KMS-11 (cell line): ENCODE measurements around the gene SLCO4A1.

Experiments
- H2AFZ ChIP-seq: fragments of 200-600 bp; sonication (generic); 2 replicates; pipeline ENCODE4 v1.6.1; 2016; ENCODE audit warnings: antibody characterized with exemption, mixed run types, low read depth
- H3K27ac ChIP-seq: fragments of 200-600 bp; sonication (generic); 2 replicates; pipeline ENCODE4 v1.6.1; 2016; ENCODE audit warnings: mild to moderate bottlenecking, mixed run types
- H3K27me3 ChIP-seq: fragments of 200-600 bp; sonication (generic); 2 replicates; pipeline ENCODE4 v1.6.1; 2017; ENCODE audit warnings: mild to moderate bottlenecking, low read depth, mixed run types, moderate library complexity; ENCODE audit not compliant: insufficient read depth
- H3K36me3 ChIP-seq: fragments of 200-600 bp; sonication (generic); 2 replicates; pipeline ENCODE4 v1.6.1; 2017; ENCODE audit warnings: mild to moderate bottlenecking, mixed run types; ENCODE audit not compliant: insufficient read depth
- H3K4me1 ChIP-seq: fragments of 200-600 bp; sonication (generic); 2 replicates; pipeline ENCODE4 v1.6.1; 2016; ENCODE audit warnings: mild to moderate bottlenecking, low read depth, mixed run types; ENCODE audit not compliant: poor library complexity, severe bottlenecking
- H3K4me2 ChIP-seq: fragments of 200-600 bp; sonication (generic); 2 replicates; pipeline ENCODE4 v1.7.0; 2016; ENCODE audit warnings: mild to moderate bottlenecking, mixed run types
- H3K4me3 ChIP-seq: fragments of 200-600 bp; sonication (generic); IDR thresholded peaks from 2 replicates; pipeline ENCODE4 v1.6.1; 2017; ENCODE audit warnings: low read depth, low read length, mixed read lengths; ENCODE audit not compliant: insufficient read depth
- H3K79me2 ChIP-seq: fragments of 200-600 bp; sonication (generic); 2 replicates; pipeline ENCODE4 v1.6.1; 2016; ENCODE audit warnings: low read depth, mixed run types; ENCODE audit not compliant: insufficient read depth
- H3K9ac ChIP-seq: fragments of 200-600 bp; sonication (generic); 2 replicates; pipeline ENCODE4 v1.6.1; 2016; ENCODE audit warnings: mild to moderate bottlenecking, mixed run types
- H4K20me1 ChIP-seq: fragments of 200-600 bp; sonication (generic); 2 replicates; pipeline ENCODE4 v1.6.1; 2016; ENCODE audit warnings: mild to moderate bottlenecking, mixed run types; ENCODE audit not compliant: insufficient read depth
- TF ChIP-seq, protein P1 (sequence below): fragments of 200-600 bp; sonication (generic); conservative IDR thresholded peaks from 2 replicates; pipeline ENCODE4 v1.6.1; 2017; ENCODE audit warnings: low read depth, mild to moderate bottlenecking, antibody characterized with exemption, low read length, moderate library complexity, mixed read lengths

Gene SLCO4A1

DNA sequence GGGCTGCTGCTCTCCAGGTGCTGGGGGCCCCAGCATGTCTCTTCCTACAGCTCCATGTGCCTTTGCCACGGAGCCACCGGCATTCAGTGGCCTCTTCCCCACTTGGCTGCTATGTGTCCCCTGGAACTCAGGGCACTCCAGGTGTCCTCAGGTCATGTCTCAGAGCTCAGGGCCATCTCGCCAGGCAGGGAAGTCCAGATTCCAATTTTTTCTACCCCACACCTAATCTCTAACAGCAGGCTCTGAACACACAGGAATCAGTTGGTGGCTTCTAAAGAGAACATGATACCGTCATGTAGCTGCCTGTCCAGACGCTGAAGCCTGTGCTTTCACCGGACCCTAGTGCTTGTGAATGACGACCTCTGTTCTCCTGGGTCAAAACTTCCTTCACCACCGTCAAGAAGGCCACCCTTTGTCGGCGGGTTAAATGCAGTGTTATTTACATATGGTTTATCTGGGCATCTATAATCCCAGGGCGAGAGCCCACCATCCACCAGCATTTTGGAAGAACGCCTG lies 4.2 kb upstream of the SLCO4A1 start:
- Histone ChIP-seq H3K4me1 (peaks cover 5% of the 10 kb centered on the region), H3K27ac (no peak overlapping the region), H3K36me3 (no peaks in the 10 kb centered on the region), H3K4me3 (no peak overlapping the region), H3K9ac (no peak overlapping the region), H3K27me3 (peaks cover 66% of the 10 kb centered on the region), H3K4me2 (no peak overlapping the region), H2AFZ (no peak overlapping the region), H4K20me1 (no peaks in the 10 kb centered on the region), H3K79me2 (peaks cover 4% of the 10 kb centered on the region; the same call in 1 of the 2 replicates)
- TF ChIP-seq, protein P1, sequence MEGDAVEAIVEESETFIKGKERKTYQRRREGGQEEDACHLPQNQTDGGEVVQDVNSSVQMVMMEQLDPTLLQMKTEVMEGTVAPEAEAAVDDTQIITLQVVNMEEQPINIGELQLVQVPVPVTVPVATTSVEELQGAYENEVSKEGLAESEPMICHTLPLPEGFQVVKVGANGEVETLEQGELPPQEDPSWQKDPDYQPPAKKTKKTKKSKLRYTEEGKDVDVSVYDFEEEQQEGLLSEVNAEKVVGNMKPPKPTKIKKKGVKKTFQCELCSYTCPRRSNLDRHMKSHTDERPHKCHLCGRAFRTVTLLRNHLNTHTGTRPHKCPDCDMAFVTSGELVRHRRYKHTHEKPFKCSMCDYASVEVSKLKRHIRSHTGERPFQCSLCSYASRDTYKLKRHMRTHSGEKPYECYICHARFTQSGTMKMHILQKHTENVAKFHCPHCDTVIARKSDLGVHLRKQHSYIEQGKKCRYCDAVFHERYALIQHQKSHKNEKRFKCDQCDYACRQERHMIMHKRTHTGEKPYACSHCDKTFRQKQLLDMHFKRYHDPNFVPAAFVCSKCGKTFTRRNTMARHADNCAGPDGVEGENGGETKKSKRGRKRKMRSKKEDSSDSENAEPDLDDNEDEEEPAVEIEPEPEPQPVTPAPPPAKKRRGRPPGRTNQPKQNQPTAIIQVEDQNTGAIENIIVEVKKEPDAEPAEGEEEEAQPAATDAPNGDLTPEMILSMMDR = no peak

DNA sequence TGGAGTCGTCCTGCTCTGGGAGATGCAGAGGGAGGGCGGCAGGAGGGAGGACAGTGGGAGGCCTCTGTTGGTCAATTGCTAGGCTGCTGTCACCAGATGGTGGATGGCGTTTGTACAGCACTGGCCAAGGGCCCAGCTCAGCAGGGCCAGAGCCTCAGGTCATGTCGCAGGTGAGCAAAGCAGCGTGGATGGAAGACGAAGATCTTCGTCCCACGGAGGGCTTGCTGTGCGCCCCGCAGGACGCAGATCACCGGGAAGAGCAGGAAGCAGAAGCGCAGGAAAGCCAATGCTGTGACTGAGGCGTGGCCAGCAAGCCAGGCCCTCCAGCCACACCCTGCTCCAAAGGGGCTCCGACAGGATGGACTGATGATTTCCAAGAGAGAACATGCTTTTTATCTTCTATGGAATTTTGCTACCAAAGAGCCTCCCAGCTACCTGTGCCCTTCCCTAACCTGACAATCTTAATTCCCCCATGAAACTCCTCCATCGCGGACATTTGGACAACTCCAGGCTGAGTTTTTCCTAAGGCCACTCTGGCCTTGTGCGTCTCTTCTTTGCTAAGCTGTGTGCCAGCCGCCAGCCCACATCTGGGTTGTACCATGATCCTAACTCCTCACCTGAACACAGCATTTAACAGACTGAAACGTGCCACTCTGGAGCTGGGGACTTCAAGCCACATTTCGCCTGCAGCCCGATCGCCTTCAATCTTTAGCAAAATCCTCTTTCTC lies 3.5 kb upstream of the SLCO4A1 start:
- no peak overlapping the region for H3K4me3 ChIP-seq
- no peak overlapping the region for H3K4me2 ChIP-seq
- H3K9ac ChIP-seq = no peak overlapping the region
- peaks cover 9% of the 10 kb centered on the region for H3K4me1 ChIP-seq
- no peaks in the 10 kb centered on the region for H4K20me1 ChIP-seq
- H3K27me3 ChIP-seq = peaks cover 59% of the 10 kb centered on the region
- no peak overlapping the region for H3K27ac ChIP-seq
- H2AFZ ChIP-seq = no peak overlapping the region
- no peaks in the 10 kb centered on the region for H3K36me3 ChIP-seq
- TF ChIP-seq, protein P1 = no peak
- H3K79me2 ChIP-seq = peaks cover 11% of the 10 kb centered on the region

DNA sequence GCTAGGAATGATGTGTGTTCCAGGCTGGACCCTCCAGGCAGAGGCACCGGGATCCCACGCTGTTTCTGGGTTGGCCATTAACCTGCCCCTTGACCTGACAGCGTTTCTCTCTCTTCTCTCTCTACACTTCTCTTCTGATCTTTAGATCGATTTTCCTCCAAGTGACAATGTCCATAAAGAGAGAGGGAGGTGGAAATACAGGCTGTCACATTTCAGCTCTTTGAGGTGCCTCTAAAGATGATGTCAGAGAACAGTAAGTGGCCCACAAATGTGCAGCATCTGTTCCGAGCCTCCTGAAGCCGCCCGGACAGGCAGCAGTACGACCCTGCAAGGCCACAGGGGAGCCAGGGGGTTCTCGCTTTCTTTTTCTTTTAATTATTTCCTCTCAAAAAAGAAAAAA lies 2.5 kb upstream of the SLCO4A1 start:
- TF ChIP-seq, protein P1 = no peak
- Histone ChIP-seq H3K27me3 (peaks cover 49% of the 10 kb centered on the region), H2AFZ (no peak overlapping the region), H3K27ac (no peak overlapping the region), H4K20me1 (0 out of 2 replicates have a peak, but pooled peaks cover 5% of the 10 kb centered on the region), H3K79me2 (peaks cover 21% of the 10 kb centered on the region), H3K4me2 (no peak overlapping the region), H3K9ac (no peak overlapping the region), H3K4me3 (no peak overlapping the region), H3K4me1 (peaks cover 19% of the 10 kb centered on the region), H3K36me3 (no peaks in the 10 kb centered on the region)

DNA sequence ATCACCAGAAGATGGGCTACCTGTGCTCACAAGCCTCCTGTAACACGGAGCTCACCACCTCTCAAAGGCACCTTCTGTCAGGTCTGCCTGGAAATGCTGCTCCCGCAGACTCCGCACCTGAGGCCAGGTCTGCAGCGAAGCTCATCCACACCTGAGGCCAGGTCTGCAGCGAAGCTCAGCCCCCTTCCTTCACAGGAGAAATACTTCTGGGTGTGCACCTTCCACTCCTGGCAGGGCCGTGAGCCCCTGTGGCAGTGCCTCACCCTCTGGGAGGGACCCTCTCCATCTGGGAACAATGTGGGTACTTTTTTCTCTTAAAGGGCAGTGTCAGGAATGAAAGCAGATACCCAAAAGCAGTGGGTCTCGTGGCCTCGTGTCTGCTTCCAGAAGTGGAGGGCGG lies 1.4 kb upstream of the SLCO4A1 start:
- Histone ChIP-seq H3K36me3 (no peaks in the 10 kb centered on the region), H2AFZ (no peak overlapping the region), H3K27me3 (peaks cover 38% of the 10 kb centered on the region), H4K20me1 (0 out of 2 replicates have a peak, but pooled peaks cover 9% of the 10 kb centered on the region), H3K4me1 (peaks cover 30% of the 10 kb centered on the region), H3K4me2 (no peak overlapping the region), H3K79me2 (peaks cover 31% of the 10 kb centered on the region), H3K27ac (no peak overlapping the region), H3K4me3 (no peak overlapping the region), H3K9ac (no peak overlapping the region)
- TF ChIP-seq, protein P1 = no peak
